ENCODE measurements around the gene PTPN3. TPM values are rescaled to one million over a fixed set of nuclear protein-coding genes. Genes with fewer than 3 reads are reported as not detected.
"Not testable (repeated sequence)": the region's sequence is repeated elsewhere in the genome, so short reads cannot be mapped to it uniquely, and the experiment has no call there.

Gene PTPN3
- 10 to 100 TPM; 10.2 to 26.2 (median 15.2) TPM for total RNA-seq

GRCh38 chr9:109498195-109499092 lies at the start of gene PTPN3:
PTPN3 (minus strand) TSS chr9:109498307; CDS start chr9:109463434, 34,873 bp downstream.
- Histone ChIP-seq H3K9me3 (no peaks in the 10 kb centered on the region), H3K4me3 (peak within 1 kb of the TSS; percentile 22 to 57 (median 56)), H3K36me3 (no peaks in the 10 kb centered on the region), H3K27ac (peak within 1 kb of the TSS in 3 of 4 donors; percentile 39 to 66 (median 56)), H3K27me3 (peaks cover 0 to 14% (median 4%) of the 10 kb centered on the region in 4 donors), H3K4me1 (peaks cover 0 to 25% (median 7%) of the 10 kb centered on the region in 4 donors)
- WGBS, 2 donors: 13 to 22% methylated on average over 15 to 62 of the region's 78 CpGs
- DNase-seq (peak in 1 of 2 donors; percentile 89), ATAC-seq (ENCODE audit: low FRiP score in 2 of 2) (peak in 1 of 2 donors; percentile 58)
- TF ChIP-seq CTCF (IDR thresholded peaks at IDR 0.05) (no peak), POLR2A (IDR thresholded peaks at IDR 0.05) (peak in 1 of 4 donors; percentile 15)

- not testable (repeated sequence) for H3K27ac ChIP-seq; H3K27me3 ChIP-seq; H3K9me3 ChIP-seq; H3K4me1 ChIP-seq; H3K36me3 ChIP-seq; H3K4me3 ChIP-seq; ATAC-seq (ENCODE audit: low FRiP score in 2 of 2); DNase-seq
- 93 to 96% methylated on average over 1 of the region's 1 CpG for WGBS, 2 donors
Observed at GRCh38 chr9:109544954-109545353, 46.8 kb upstream of the PTPN3 start.

GRCh38 chr9:109542922-109543321 lies 44.8 kb upstream of the PTPN3 start:
- Histone ChIP-seq H3K9me3 (peaks cover 7 to 8% (median 7%) of the 10 kb centered on the region in 4 donors), H3K36me3 (no peaks in the 10 kb centered on the region), H3K27me3 (no peaks in the 10 kb centered on the region), H3K27ac (no peak overlapping the region), H3K4me1 (no peaks in the 10 kb centered on the region), H3K4me3 (no peak overlapping the region)
- no peak for DNase-seq
- ATAC-seq (ENCODE audit: low FRiP score in 2 of 2): no peak
- no peak for TF ChIP-seq POLR2AphosphoS5 (IDR thresholded peaks at IDR 0.05)
- TF ChIP-seq CTCF (IDR thresholded peaks at IDR 0.05): no peak
- 56 to 72% methylated on average over 4 of the region's 4 CpGs for WGBS, 2 donors

- Histone ChIP-seq H3K9me3 (peaks cover 0 to 3% (median 0%) of the 10 kb centered on the region in 4 donors), H3K4me3 (no peak overlapping the region), H3K4me1 (no peaks in the 10 kb centered on the region), H3K36me3 (no peaks in the 10 kb centered on the region), H3K27me3 (no peaks in the 10 kb centered on the region), H3K27ac (no peak overlapping the region)
- TF ChIP-seq POLR2A (IDR thresholded peaks at IDR 0.05): no peak
- TF ChIP-seq EP300 (IDR thresholded peaks at IDR 0.05): no peak
- no peak for TF ChIP-seq POLR2AphosphoS5 (IDR thresholded peaks at IDR 0.05)
- no peak for TF ChIP-seq CTCF (IDR thresholded peaks at IDR 0.05)
- WGBS, 2 donors: 72 to 79% methylated on average over 5 of the region's 5 CpGs
- no peak for ATAC-seq (ENCODE audit: low FRiP score in 2 of 2)
- no peak for DNase-seq
Observed at GRCh38 chr9:109538346-109538745, 40.2 kb upstream of the PTPN3 start.

- Histone ChIP-seq H3K9me3 (no peaks in the 10 kb centered on the region), H3K27me3 (no peaks in the 10 kb centered on the region), H3K4me1 (no peaks in the 10 kb centered on the region), H3K4me3 (no peak overlapping the region), H3K36me3 (no peaks in the 10 kb centered on the region), H3K27ac (no peak overlapping the region)
- TF ChIP-seq POLR2A (IDR thresholded peaks at IDR 0.05): no peak
- TF ChIP-seq CTCF (IDR thresholded peaks at IDR 0.05): no peak
- no peak for TF ChIP-seq POLR2AphosphoS5 (IDR thresholded peaks at IDR 0.05)
- TF ChIP-seq EP300 (IDR thresholded peaks at IDR 0.05): no peak
- 53 to 54% methylated on average over 6 of the region's 6 CpGs for WGBS, 2 donors
- DNase-seq (no peak), ATAC-seq (ENCODE audit: low FRiP score in 2 of 2) (no peak)
Observed at GRCh38 chr9:109537288-109537687, 39.2 kb upstream of the PTPN3 start.
